Adrenal gland (tissue), 5 donors: ENCODE results near the gene BCL2L13.

Experiments
- POLR2A ChIP-seq, 2 donors: fragments of 450-650 bp; IDR thresholded peaks; one replicate each; pipeline ENCODE4 v1.6.1; 2017; ENCODE audit warnings: antibody characterized with exemption in 2 of 2, mild to moderate bottlenecking in 2 of 2, moderate library complexity in 1 of 2
- TF ChIP-seq, protein P1 (sequence below), 6 experiments: fragments of 450-650 bp in 4 of 6; fragments of 200-600 bp in 2 of 6; sonication (generic) in 1 of 6; IDR thresholded peaks; 1 replicate in 5 of 6; 2 replicates in 1 of 6; pipeline versions ENCODE4 v1.5.1 to v1.8.0; 2016 to 2021; ENCODE audit warnings: antibody characterized with exemption in 6 of 6, mild to moderate bottlenecking in 2 of 6, moderate library complexity in 1 of 6
- donor health status: DM: no; HTN: no; CAD: no.

GRCh38 chr22:17597217-17597616, 41.3 kb upstream of the BCL2L13 start:
- TF ChIP-seq, protein P1, sequence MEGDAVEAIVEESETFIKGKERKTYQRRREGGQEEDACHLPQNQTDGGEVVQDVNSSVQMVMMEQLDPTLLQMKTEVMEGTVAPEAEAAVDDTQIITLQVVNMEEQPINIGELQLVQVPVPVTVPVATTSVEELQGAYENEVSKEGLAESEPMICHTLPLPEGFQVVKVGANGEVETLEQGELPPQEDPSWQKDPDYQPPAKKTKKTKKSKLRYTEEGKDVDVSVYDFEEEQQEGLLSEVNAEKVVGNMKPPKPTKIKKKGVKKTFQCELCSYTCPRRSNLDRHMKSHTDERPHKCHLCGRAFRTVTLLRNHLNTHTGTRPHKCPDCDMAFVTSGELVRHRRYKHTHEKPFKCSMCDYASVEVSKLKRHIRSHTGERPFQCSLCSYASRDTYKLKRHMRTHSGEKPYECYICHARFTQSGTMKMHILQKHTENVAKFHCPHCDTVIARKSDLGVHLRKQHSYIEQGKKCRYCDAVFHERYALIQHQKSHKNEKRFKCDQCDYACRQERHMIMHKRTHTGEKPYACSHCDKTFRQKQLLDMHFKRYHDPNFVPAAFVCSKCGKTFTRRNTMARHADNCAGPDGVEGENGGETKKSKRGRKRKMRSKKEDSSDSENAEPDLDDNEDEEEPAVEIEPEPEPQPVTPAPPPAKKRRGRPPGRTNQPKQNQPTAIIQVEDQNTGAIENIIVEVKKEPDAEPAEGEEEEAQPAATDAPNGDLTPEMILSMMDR (IDR thresholded peaks at IDR 0.05): no peak
- no peak for TF ChIP-seq POLR2A (IDR thresholded peaks at IDR 0.05)
